Keratinocyte (primary cell): ENCODE data around the gene USP28. TPM values are rescaled to one million over a fixed set of nuclear protein-coding genes. Genes with fewer than 3 reads are reported as not detected.

Source experiments
- DNase-seq: peaks from one replicate; pipeline ENCODE4 v3.0.0-alpha.2; 2011; ENCODE audit warnings: low read depth, missing footprints, low spot score
- FAIRE-seq: peaks from 2 replicates; lab custom pipeline; 2011; peaks lifted over from hg19 to GRCh38; lab: Jason Lieb, UNC
- H2AFZ ChIP-seq: 2 replicates; pipeline ENCODE4 v1.6.0; 2012; ENCODE audit warnings: low read length, control low read depth, inconsistent platforms; ENCODE audit not compliant: control insufficient read depth
- H3K27ac ChIP-seq: 2 replicates; pipeline ENCODE4 v1.5.1; 2011; ENCODE audit warnings: low read length; ENCODE audit not compliant: control insufficient read depth, insufficient read depth
- H3K27me3 ChIP-seq: 3 replicates; pipeline ENCODE4 v1.6.0; 2011; ENCODE audit warnings: low read length; ENCODE audit not compliant: control insufficient read depth, insufficient read depth; ENCODE audit errors: extremely low read depth
- H3K36me3 ChIP-seq, 2 experiments: 2 replicates in 1 of 2; 3 replicates in 1 of 2; pipeline ENCODE4 v1.5.1; 2011; ENCODE audit warnings: low read length in 2 of 2, mild to moderate bottlenecking in 1 of 2; ENCODE audit not compliant: control insufficient read depth in 2 of 2, insufficient read depth in 2 of 2; ENCODE audit errors: extremely low read depth in 1 of 2
- H3K4me1 ChIP-seq: 3 replicates; pipeline ENCODE4 v1.5.1; 2011; ENCODE audit warnings: low read length; ENCODE audit not compliant: control insufficient read depth, insufficient read depth; ENCODE audit errors: extremely low read depth
- H3K4me2 ChIP-seq: 3 replicates; pipeline ENCODE4 v1.6.0; 2011; ENCODE audit warnings: low read depth, low read length; ENCODE audit not compliant: control insufficient read depth, insufficient read depth; ENCODE audit errors: extremely low read depth
- H3K4me3 ChIP-seq, 3 experiments: fragments of 200-600 bp in 1 of 3; sonication (generic) in 1 of 3; 2 replicates in 2 of 3; 3 replicates in 1 of 3; pipeline ENCODE4 v1.5.1; 2011 to 2016; ENCODE audit warnings: low read length in 3 of 3, mild to moderate bottlenecking in 3 of 3, control low read depth in 2 of 3, inconsistent platforms in 1 of 3, low read depth in 1 of 3, mixed read lengths in 1 of 3, mixed run types in 1 of 3, moderate library complexity in 1 of 3; ENCODE audit not compliant: control insufficient read depth in 2 of 3, insufficient read depth in 2 of 3; ENCODE audit errors: extremely low read depth in 1 of 3
- H3K79me2 ChIP-seq: 2 replicates; pipeline ENCODE4 v1.6.0; 2012; ENCODE audit warnings: low read length; ENCODE audit not compliant: control insufficient read depth, insufficient read depth
- H3K9ac ChIP-seq: 3 replicates; pipeline ENCODE4 v1.6.0; 2011; ENCODE audit warnings: low read length; ENCODE audit not compliant: control insufficient read depth, insufficient read depth; ENCODE audit errors: extremely low read depth
- H3K9me1 ChIP-seq: 3 replicates; pipeline ENCODE4 v1.6.0; 2011; ENCODE audit warnings: low read length; ENCODE audit not compliant: control insufficient read depth, insufficient read depth; ENCODE audit errors: extremely low read depth
- H3K9me3 ChIP-seq: 2 replicates; pipeline ENCODE4 v1.5.1; 2012; ENCODE audit warnings: low read depth, low read length; ENCODE audit not compliant: control insufficient read depth
- H4K20me1 ChIP-seq: 3 replicates; pipeline ENCODE4 v1.6.0; 2011; ENCODE audit warnings: low read length; ENCODE audit not compliant: control insufficient read depth, insufficient read depth; ENCODE audit errors: extremely low read depth
- EZH2 ChIP-seq: IDR thresholded peaks from one replicate; pipeline ENCODE4 v1.6.1; 2012; ENCODE audit warnings: inconsistent platforms, mild to moderate bottlenecking, low read length, moderate library complexity
- dilution Hi-C: fragments of 300-500 bp; cut with MboI; formaldehyde crosslinking; loops from one replicate; pipeline ENCODE4 v1.7.0; 2020; ENCODE audit warnings: low sequenced_read_pairs; ENCODE audit not compliant: extremely low pct_ligation_motif_present
- polyA plus RNA-seq, 5 experiments: library from polyadenylated mRNA; depleted of rRNA in 3 of 5; stranded (reverse) in 3 of 5; stranded (forward) in 1 of 5; unstranded in 1 of 5; fragments of >200 nt; gene quantifications; 1 replicate in 1 of 5; 2 replicates in 3 of 5; 3 replicates in 1 of 5; pipeline versions ENCODE4 v1.2.1 to v1.2.3, GENCODE V29; 2011 to 2012; ENCODE audit warnings: missing spikeins in 2 of 5, low read depth in 1 of 5, low replicate concordance in 1 of 5
- small RNA-seq, 3 experiments: library from RNA; depleted of rRNA; stranded (forward); fragments of <200 nt; gene quantifications; one replicate each; pipeline ENCODE3, GENCODE V24; 2012; ENCODE audit warnings: low read depth in 3 of 3, low replicate concordance in 1 of 3; ENCODE audit not compliant: insufficient read length in 3 of 3
- TF ChIP-seq, protein P1 (sequence below), 3 experiments: IDR thresholded peaks in 1 of 3; conservative IDR thresholded peaks in 1 of 3; optimal IDR thresholded peaks in 1 of 3; 2 replicates in 2 of 3; 3 replicates in 1 of 3; pipeline versions ENCODE3 to v1.5.1; 2011; ENCODE audit warnings: low read length in 3 of 3, mild to moderate bottlenecking in 3 of 3, moderate library complexity in 2 of 3, control low read depth in 1 of 3, inconsistent platforms in 1 of 3; ENCODE audit not compliant: insufficient read depth in 2 of 3; ENCODE audit errors: extremely low read depth in 1 of 3

The USP28 gene
- polyA plus RNA-seq, 1 donor (not counting 4 experiments of a cell fraction or from before 2014, with no cell fraction given): 37.4 TPM

- Histone ChIP-seq H3K27me3 (no peaks in the 10 kb centered on the region), H4K20me1 (no peaks in the 10 kb centered on the region), H3K4me2 (no peak overlapping the region), H3K27ac (no peak overlapping the region), H3K9ac (no peak overlapping the region), H3K9me3 (no peaks in the 10 kb centered on the region), H3K79me2 (peaks cover 7% of the 10 kb centered on the region), H3K36me3 (peaks cover 3 to 7% of the 10 kb centered on the region in 2 experiments), H2AFZ (no peak overlapping the region), H3K4me1 (no peaks in the 10 kb centered on the region), H3K4me3 (no peak overlapping the region), H3K9me1 (no peaks in the 10 kb centered on the region)
- dilution Hi-C loops: no loop called here
- DNase-seq: no peak
- TF ChIP-seq, protein P1, sequence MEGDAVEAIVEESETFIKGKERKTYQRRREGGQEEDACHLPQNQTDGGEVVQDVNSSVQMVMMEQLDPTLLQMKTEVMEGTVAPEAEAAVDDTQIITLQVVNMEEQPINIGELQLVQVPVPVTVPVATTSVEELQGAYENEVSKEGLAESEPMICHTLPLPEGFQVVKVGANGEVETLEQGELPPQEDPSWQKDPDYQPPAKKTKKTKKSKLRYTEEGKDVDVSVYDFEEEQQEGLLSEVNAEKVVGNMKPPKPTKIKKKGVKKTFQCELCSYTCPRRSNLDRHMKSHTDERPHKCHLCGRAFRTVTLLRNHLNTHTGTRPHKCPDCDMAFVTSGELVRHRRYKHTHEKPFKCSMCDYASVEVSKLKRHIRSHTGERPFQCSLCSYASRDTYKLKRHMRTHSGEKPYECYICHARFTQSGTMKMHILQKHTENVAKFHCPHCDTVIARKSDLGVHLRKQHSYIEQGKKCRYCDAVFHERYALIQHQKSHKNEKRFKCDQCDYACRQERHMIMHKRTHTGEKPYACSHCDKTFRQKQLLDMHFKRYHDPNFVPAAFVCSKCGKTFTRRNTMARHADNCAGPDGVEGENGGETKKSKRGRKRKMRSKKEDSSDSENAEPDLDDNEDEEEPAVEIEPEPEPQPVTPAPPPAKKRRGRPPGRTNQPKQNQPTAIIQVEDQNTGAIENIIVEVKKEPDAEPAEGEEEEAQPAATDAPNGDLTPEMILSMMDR (optimal IDR thresholded peaks at IDR 0.05 in 1 of 3, IDR thresholded peaks at IDR 0.05 in 1 of 3, conservative IDR thresholded peaks at IDR 0.05 in 1 of 3; ENCODE audit: extremely low read depth in 1 of 3, insufficient read depth in 2 of 3, low read length in 3 of 3): no peak
- TF ChIP-seq EZH2: no peak
- no peak for FAIRE-seq
Measured at GRCh38 chr11:113760241-113760640, 115.1 kb downstream of the USP28 start.

DNA sequence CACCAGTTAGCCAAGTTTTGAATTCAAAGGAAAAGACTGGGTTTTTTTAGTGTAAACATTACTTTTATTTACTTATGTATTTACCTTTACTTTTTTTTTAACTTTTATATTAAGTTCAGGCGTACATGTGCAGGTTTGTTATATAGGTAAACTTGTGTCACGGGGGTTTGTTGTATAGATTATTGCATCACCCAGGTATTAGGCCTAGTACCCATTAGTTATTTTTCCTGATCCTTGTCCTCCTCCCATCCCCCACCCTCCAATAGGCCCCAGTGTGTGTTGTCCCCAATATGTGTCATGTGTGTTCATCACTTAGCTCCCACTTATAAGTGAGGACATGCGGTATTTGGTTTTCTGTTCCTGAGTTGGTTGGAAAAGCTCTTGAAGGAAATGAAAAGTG is 122.4 kb downstream of the USP28 start:
- FAIRE-seq (no peak), DNase-seq (no peak)
- no peak overlapping the region for H3K4me3 ChIP-seq
- H4K20me1 ChIP-seq: no peaks in the 10 kb centered on the region
- H3K9ac ChIP-seq: no peak overlapping the region
- no peaks in the 10 kb centered on the region for H3K27me3 ChIP-seq
- no peaks in the 10 kb centered on the region for H3K4me1 ChIP-seq
- dilution Hi-C loops: no loop called here
- H3K4me2 ChIP-seq: no peak overlapping the region
- peaks cover 3 to 17% of the 10 kb centered on the region in 2 experiments for H3K36me3 ChIP-seq
- no peaks in the 10 kb centered on the region for H3K9me1 ChIP-seq
- no peaks in the 10 kb centered on the region for H3K79me2 ChIP-seq
- no peak overlapping the region for H3K27ac ChIP-seq
- H2AFZ ChIP-seq: no peak overlapping the region
- TF ChIP-seq, protein P1 (optimal IDR thresholded peaks at IDR 0.05 in 1 of 3, IDR thresholded peaks at IDR 0.05 in 1 of 3, conservative IDR thresholded peaks at IDR 0.05 in 1 of 3; ENCODE audit: extremely low read depth in 1 of 3, insufficient read depth in 2 of 3, low read length in 3 of 3): no peak
- no peak for TF ChIP-seq EZH2
- H3K9me3 ChIP-seq: no peaks in the 10 kb centered on the region

Small RNA genes lying within 50 kb of the gene (small RNA-seq; reads per million reads assigned to genes)
- gene LRRC37A13P (0 reads per million in 3 experiments), gene RNU6-1107P (0 reads per million in 3 experiments), gene RPS29P19 (0 reads per million in 3 experiments)

Other genes with a start within 250 kb of the USP28 start
- 0.04 to 0.19 TPM (median 0.06 TPM) in 3 replicates for gene TMPRSS5, start 169.3 kb downstream of the USP28 start, polyA plus RNA-seq
- 13.7 to 21.3 TPM (median 17.0 TPM) in 3 replicates for gene ZW10, start 101.9 kb downstream of the USP28 start, polyA plus RNA-seq
- gene CLDN25, start 95.8 kb downstream of the USP28 start, polyA plus RNA-seq: not detected in 3 replicates
- not detected in 3 replicates for gene HTR3B, start 29.2 kb upstream of the USP28 start, polyA plus RNA-seq
- not detected in 3 replicates for gene HTR3A, start 99.5 kb upstream of the USP28 start, polyA plus RNA-seq
- 0.18 to 0.39 TPM in 2 of 3 replicates, not detected in the other for gene ZBTB16, start 184.1 kb upstream of the USP28 start, polyA plus RNA-seq